ENCODE measurements around the gene PAX2. TPM values are rescaled to one million over a fixed set of nuclear protein-coding genes. Genes with fewer than 3 reads are reported as not detected.

PAX2 gene
- total RNA-seq, 1 experiment from 2014 or later: not detected

DNA sequence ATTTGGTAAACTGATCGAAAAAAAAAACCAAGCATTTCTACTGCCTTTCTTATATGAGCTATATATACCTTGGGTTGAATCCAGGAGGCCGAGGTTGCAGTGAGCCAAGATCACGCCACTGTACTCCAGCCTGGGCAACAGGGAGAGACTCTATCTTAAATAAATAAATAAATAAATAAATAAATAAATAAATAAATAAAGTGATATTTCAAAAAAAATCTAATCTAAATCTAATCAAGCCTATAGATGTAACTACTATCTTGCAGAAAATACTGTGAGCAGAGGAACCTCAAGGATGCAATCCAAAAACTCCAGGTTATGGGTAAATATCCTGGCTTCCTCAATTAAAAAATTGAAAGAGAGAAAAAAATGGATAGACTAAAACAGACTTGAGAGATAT lies 96.1 kb downstream of the PAX2 start:
- no peak for DNase-seq (ENCODE audit: low read depth)

DNA sequence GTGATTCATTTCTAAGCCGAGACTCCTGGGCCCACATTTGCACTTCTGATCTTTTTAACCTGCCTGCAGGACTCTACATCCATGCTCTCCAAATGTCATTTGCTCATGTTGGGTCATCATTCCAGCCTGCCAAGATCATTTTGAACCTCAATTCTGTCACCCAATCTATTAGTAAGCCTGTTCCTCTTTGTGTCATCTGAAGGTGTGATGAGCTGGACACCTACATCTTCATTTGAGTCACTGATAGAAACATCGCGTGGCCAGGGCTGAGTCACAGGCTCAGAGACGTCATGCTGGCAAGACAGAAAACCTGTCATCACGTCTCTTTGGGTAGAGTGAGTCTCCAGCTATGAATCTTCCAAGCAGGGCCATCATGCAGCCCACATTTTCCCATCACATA lies 102.1 kb downstream of the PAX2 start:
- peak; percentile 25 for DNase-seq (ENCODE audit: low read depth)

DNA sequence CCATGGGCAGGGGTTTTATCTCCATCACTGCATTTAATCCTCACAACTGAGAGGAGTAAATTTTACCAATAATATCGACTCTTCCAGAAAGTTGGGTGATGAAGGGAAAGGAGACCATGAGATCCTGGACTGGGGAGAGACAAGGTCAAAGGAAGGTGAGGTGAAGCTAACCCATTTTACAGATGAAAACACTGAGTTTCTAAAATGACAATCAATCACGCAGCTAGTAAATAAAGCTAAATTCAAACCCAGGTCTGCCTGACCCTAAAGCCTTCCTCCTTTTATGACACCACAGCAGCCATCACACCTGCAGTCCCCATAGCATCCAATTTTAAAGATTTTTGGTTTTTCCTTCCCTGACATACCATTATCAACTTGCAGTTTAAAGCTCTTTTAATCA lies 103.4 kb downstream of the PAX2 start:
- no peak for DNase-seq (ENCODE audit: low read depth)

DNA sequence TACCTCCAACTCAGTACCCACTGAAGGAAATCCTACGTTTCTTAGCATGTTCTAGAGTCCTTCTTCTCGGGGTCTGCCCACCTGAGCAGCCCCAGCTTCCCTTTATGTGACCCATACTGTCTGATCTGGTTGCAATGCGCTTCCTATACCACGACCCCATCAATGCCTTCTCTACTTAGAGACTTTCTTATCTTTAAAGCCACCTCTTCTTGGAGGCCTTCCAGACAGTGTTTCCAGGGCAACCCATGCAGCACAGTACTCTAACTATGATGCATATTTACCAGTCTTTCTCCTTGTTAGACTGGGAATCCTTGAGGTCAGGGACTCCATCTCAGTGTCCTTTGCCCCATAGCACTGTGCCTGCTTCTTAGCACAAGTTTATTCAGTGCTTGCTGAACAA lies 112.9 kb downstream of the PAX2 start:
- no peak for DNase-seq (ENCODE audit: low read depth)

DNA sequence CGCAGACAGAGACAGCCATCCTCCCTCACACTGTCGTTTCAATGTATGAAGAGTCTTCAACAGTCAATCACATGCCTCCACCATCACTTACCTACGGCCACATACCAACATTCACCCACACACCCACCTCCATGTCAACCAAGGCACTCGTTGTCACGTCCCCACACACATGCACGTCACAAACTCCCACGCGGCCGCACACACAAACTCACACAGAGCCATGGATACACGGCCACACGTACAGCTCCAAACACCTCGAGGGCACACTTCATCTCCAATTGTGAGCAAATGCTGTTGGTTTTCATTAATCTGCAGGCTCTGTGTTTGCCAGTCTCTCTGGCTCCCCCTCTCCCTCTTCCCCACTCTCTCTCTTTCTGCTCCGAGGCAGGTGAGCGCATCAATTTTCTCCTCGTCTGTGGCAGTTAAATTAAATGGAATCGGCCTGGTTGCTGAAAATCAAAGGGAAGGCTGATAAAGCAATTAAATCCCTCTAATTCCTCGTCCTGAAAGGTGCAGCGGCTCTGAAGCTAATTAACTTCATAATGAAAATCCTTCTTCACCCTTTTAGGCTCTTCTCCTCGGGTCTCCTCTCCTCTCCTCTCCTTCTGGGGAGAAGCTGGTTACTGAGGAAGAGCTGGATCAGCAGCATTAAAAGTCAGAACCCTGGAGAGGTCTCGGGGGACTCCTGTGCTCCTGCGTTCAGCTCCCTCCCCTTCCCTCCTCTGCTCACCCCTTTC lies 113.5 kb downstream of the PAX2 start:
- no peak for DNase-seq (ENCODE audit: low read depth)

DNA sequence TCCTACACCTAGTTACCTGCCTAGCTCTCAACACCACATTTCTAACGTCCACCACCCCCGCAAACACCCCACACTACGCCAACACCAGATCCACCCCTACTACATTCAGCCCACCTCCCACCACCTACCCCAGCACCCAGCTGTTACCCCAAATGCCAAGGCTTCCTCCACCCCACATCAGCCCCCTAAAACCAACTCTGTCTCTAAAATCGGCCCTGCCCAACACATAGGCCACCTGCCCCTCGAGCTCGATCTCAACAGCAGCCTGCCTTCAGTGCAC lies 114.0 kb downstream of the PAX2 start:
- no peak for DNase-seq (ENCODE audit: low read depth)

DNA sequence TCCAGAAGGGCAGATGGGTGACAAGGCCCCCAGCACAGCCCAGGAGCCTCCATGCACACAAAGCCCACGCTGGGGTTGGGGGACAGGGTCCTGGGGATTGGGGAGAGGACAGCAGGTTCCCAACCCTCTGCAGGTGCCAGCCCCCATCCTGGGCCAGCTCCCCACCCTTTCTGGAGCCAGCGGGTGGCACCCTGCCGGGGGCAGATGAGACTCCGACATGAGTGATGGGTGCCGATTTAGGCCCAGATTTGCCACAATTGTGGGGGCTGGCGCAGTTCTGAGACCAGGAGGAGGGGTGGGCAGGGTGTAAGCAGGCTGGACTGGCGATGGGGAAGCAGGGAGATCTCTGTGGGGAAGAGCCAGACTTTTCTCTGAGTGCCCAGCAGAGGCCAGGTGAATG lies 118.1 kb downstream of the PAX2 start:
- no peak for DNase-seq (ENCODE audit: low read depth)

DNA sequence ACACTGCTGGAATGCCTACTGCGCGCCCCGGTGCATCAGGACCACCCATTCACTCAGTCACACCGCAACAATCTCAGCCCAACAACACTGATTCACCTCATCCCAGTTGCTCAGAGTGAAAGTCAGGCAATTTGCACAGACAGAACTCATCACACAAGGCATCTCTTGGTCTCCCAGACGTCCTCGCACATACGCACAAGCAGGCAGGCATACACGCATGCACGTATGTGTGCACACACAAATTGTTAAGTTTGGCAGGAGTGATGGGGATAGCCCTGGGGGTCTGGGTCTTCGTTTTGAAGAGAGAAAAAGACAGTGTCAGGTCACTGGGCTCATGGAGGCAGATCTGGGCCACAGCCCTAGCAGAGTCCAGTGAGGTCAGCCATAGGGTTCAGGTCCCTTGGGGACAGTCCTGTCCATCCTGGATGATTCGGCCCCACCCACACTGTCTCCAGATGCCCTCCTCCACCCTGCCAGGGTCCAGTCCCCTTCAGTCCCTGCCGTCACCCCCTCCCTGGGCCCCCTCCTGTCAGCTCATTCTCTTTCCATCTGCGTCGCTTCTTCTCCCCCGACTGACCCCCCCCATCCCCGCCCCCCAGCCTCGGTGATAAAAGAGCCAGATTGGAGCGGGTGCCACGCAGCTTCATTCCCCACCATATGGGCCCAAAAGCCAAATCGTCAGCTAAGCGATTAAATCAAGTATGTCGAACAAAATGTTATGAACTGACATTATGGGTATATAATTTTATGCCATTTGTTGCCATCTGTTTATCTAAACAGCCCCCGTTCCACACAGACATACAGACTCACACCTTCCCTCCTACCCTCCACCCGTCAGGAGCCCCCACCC lies 118.9 kb downstream of the PAX2 start:
- no peak for DNase-seq (ENCODE audit: low read depth)

DNA sequence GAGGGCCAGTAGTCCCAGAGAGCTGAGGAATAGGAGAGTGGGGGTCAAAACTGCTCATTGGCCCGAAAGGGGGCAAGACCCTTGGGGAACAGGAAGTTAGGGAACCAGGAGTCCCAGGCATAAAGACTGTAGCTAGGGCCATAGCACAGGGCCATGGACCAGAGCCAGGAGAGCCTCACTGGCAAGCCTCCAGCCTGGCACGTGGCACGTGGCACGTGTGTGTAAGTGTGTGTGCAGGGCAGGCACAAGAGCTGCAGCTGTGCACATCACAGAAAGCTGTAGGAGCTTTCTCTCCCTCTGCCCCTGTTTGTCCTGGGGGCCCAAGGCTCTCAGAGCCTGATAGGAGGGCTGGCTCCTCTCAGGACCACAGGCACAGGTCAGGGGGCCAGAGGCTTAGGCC lies 119.6 kb downstream of the PAX2 start:
- DNase-seq (ENCODE audit: low read depth): no peak

DNA sequence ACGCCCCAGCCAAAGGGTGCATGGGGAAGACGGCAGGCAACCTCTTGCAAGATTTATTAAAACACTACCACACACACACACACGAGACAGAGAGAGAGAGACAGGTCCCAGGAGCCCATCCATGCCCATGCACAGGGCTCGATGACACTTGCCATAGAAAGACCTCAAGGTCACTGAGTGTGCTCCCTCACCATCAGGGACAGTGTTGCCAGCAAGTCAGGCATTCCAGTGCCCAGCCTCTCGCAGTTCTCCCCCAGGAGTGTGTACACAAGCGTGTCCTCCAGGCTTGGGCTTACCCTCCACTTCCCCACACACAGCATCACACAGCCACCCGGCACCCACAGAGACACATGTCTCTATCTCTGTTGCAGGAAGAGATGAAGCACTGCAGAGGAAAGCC lies 120.6 kb downstream of the PAX2 start:
- DNase-seq (ENCODE audit: low read depth): no peak

DNA sequence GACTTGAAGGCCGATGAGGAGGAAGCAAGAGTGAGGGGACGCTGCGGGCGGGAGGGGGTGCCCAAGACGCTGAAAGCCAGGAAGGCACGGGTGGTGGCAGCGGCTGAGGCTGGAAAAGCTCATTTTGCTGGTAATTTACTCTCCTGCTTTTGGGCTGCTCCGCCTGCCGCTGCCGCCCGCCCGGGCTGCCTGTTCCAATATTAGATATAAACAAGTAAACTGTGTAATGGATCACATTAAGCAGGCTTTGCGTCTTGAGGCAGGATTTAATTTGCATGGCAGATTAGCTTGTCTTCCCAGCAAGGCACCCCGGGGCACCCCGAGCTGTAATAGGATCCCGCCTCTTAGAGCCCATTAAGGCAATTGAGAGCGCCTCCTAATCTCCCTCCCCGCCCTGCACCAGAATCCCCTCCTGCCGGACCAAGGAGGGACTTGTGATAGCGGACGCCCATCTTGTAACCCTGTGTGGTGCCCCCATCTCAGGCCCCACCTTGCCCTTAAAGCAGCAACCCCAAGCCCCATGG lies 121.3 kb downstream of the PAX2 start:
- no peak for DNase-seq (ENCODE audit: low read depth)

DNA sequence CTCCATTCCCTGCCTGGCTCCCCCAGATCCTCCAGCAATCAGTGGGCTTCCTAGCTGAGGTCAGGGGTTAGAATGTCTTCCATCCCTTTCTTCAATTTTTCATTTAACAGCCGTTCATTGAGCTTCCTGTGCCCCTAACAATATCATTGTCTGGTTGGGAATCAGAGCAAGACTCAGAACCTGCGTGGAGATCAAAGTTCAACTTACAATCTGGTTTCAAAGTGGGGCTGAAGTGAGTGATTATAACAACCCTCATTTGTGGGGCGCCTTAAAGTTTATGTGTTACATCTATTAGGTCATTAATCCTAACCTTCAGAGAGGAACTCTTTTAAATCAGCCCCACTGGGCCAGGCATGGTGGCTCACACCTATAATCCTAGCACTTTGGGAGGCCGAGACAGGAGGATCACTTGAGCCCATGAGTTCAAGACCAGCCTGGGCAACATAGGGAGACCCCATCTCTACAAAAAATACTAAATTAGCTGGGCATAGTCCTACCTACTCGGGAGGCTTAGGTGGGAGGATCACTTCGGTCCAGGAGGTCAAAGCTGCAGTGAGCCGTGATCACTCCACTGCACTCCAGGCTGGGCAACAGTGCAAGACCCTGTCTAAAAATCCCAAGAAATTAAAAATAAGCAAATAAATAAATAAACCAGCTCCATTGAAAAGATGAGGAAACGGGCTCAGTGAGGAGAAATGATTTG lies 122.0 kb downstream of the PAX2 start:
- DNase-seq (ENCODE audit: low read depth): no peak

DNA sequence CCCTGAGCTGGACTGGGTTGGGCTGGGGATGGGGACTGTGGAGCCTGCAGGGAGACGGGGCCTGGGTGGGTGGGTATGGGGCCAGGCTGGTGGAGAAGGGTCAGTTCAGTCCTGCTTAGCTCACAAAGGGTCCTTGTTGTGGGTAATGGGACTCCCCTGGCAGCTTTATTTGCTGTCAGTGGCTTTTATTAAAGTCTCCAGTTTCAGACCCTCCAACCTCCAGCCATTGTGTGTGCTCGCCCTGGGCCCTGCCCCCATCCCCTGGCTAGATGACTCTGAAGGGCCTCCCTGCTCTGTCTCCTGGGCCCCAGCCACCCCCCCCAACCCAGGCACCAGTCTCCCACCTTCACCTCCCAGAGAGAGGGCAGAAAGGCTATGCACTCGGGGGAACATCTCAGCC lies 123.0 kb downstream of the PAX2 start:
- no peak for DNase-seq (ENCODE audit: low read depth)

DNA sequence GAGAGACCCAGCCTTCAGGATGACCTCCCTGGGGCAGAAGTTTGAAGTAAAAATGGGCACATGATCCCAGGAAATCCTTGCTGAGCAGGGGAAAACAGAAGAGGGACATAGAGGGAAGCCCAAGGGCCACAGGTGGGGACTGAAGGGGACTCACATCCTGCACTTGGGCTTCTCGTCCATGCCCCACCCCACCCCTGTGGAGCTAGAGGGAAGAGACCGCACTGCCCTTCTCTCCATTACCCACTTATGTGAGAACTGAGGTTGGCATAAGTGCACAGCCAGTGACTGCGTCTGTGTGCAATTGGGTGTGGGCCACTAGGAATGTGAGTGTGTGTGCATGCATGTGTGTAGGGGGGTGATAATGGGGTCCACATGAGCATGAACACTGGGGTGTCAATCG lies 124.0 kb downstream of the PAX2 start:
- DNase-seq (ENCODE audit: low read depth): no peak

DNA sequence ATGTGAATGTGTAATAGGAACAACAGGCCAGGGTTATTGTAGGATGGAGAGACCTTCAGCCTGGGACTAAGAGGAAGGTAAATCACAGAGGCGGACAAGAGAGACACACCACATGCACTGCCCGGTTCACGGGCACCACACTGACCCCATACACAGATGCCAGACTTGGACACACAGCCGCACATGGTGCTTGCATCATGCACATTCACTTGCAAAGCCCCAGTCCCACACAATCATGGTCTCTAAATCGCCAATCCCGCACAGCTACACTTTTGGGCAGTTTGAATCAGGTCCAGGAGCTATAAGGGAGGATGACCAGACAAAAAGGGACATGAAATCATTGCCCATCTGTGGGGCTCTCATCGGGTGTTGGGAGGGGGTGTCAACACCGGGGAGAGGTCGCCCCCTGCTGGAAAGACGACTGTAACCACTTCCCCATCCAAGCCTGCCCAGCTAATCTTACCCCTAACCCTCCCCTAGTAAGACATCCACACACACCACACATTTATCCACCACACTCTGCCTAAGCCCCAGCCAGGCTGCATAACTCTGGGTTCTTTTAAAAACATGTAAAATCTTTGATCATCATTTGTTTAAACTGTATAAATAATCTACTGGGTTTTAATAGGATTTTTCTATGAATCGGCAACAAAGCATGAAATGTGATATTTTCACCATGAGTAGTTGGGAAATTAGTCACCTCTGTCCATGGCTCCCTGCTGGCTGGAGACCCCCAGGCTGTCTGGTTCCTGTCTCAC lies 126.8 kb downstream of the PAX2 start:
- DNase-seq (ENCODE audit: low read depth): peak; percentile 44

DNA sequence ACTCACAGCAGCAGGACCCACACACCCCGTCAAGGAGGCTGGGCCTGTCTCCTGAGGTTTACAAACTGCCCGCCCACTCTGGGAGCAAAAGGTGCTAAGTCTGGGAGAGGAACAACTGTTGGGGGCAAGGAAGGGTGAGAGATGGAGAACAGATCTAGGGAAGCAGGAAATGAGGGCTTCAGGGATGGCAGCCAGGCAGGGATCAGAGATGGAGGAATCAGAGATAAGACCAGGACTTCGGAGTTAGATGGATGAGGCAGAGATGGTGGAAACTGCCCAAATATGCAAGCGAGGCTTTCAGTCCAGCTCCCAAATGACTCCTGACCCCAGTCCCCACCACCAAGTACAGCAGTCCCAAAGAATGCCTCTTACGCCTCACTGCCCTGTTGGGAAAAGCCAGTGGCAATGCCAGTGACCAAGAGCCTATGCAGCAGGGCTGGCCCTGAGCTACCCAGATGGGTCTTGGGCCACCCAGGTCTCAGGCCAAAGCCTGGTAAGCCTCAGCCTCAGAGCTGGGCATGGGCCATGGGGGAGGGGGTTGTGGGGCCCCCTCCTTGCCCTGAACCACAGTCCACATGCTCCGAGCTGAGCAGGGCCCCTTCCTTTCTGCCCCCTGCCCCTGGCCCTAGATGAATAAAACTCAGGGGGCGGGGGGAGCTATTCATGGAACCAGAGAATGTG lies 127.9 kb downstream of the PAX2 start:
- no peak for DNase-seq (ENCODE audit: low read depth)

DNA sequence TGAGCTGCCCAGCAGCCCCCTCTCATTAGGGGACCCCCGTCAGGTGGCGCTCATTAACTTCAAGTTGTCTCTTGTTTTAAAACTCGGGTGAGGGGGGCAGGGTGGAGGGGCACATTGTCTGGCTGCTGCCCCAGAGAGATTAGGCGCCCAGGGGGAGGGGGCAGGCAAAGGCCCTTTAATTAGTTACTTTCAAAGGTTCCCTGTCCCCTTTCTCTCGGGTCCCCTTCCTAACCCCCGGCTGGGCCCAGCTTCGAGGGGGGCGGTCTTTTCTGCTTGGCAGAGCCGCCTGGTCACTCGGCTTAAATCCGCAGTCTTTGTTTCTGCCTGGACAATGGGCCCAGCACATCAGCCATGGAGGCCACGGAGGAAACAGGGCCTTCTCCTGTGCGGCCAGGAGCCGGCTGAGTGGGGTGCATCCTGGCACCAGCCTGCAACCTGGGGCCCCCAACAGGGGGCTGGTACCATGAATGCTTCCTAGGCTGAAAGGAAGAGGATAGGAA lies 128.5 kb downstream of the PAX2 start:
- no peak for DNase-seq (ENCODE audit: low read depth)

DNA sequence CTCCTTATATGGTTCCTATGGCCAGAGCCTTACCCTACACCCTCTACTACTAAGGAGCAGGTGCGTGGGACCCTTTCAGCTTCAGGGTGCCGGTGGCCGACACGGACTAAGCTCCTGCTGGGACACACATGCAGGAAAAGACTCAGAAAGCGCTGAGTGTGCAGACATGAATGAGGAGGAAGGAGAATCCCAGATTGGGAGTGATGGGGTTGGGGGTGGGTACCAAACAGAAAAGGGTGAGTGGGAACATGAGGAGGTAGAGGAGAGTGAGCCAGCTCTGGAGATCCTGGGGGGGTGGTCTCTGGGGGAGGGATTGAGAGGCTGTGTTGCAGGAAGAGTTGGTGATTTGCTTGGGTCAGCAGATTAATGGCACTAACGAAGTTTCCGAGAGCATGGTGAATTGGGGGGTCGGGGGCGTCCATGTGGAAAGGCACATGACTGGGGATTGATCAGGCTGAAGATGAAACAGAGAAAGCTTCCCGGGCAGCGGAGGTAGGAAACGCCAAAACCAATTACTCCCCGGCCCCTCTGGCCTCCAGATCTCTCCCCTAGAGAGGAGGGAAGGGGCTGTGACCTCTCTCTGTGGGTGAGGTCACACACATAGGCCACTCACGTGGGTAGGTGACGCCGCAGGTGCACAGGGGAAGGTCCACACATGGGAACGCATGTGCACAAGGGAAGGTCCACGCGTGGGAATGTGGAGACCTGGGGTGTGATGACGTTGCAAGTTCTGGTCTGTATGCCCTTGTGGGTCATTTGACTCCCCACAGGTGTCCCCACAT lies 129.5 kb downstream of the PAX2 start:
- no peak for DNase-seq (ENCODE audit: low read depth)

DNA sequence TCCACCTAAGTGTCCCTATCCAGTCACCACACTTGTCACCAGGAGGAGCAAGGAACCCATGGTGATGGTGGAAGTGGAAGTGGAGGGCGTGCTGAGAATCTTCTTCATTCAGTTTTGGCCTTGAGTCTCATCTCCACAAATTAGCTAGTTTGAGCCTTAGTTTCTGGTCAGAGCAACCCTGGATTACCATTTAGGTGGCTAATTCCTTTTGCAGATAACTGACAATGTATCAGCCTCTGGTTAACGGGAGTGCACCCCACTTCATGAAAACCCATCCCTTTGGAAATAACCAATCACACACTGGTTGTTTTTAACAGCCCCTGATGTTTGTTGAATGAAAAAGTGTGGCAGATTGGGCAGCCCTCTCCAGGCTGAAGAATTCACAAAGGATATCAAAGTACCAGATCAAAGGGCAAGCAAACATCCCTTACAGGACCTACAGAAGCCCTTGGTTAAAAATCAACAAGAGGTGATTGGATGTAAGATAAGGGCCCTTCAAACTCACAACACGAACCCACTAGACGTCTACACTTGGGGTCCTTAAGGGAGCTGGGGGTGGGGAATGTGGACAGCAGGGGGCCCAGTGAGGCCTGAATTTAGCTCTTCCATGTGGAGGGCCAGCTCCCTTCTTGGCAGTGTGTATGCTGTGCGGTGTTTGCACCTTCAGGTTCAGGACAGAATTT lies 130.2 kb downstream of the PAX2 start:
- no peak for DNase-seq (ENCODE audit: low read depth)
